NCI-H510A (cell line): ENCODE results near the gene NR6A1.

Experiments used
- DNase-seq: peaks from one replicate; lab custom pipeline; 2025; lab: John Stamatoyannopoulos, UW

NR6A1 gene

DNA sequence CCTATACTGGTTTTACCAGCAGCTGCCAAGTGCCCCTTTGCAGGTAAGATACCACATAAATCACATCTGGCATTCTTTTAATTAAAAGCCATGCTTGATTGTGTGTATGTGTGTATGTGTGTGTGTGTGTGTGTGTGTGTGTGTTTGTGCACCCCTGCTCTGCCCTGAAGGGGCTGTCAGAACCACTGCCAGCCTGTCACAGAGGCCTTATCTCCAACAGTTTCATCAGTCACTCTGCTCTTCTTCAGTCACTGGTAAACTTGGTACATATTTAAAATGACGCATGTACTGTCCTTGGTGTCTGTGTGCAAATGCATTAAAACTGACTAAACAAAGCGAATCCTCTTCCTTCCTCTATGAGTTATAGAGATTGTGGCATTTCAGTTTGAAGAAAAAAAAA is 244.9 kb downstream of the NR6A1 start:
- DNase-seq, result no peak

GRCh38 chr9:124522121-124523098 is 248.7 kb downstream of the NR6A1 start:
- DNase-seq, result no peak

- no peak for DNase-seq
These were observed 250.0 kb downstream of the NR6A1 start for GRCh38 chr9:124521142-124521541.

GRCh38 chr9:124520206-124520596 is 250.9 kb downstream of the NR6A1 start:
- no peak for DNase-seq

DNA sequence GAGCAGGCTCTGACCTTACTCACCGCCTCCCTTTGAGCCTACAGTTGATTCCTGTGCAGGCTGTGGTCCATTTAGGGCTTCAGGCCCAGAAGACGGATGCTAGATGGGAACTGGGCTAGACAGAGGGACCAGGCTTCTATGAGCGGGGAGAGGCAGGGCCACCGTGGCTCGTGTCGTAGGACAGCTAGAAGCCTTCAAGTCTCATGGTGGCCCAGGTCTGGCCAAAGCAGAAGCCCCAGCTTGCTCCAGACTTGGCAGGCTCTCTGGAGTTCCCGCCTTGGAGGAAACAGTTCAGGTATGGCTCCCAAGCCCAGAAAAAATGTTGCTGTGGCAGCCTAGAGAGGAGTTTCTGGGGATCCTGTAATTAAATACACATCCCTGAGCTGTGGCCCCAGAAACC is 253.0 kb downstream of the NR6A1 start:
- no peak for DNase-seq

- no peak for DNase-seq
These were observed 253.5 kb downstream of the NR6A1 start for GRCh38 chr9:124517600-124517999.

- no peak for DNase-seq
These were observed 256.2 kb downstream of the NR6A1 start for GRCh38 chr9:124514874-124515273.

GRCh38 chr9:124514125-124514524 is 257.0 kb downstream of the NR6A1 start:
- DNase-seq, result no peak

DNA sequence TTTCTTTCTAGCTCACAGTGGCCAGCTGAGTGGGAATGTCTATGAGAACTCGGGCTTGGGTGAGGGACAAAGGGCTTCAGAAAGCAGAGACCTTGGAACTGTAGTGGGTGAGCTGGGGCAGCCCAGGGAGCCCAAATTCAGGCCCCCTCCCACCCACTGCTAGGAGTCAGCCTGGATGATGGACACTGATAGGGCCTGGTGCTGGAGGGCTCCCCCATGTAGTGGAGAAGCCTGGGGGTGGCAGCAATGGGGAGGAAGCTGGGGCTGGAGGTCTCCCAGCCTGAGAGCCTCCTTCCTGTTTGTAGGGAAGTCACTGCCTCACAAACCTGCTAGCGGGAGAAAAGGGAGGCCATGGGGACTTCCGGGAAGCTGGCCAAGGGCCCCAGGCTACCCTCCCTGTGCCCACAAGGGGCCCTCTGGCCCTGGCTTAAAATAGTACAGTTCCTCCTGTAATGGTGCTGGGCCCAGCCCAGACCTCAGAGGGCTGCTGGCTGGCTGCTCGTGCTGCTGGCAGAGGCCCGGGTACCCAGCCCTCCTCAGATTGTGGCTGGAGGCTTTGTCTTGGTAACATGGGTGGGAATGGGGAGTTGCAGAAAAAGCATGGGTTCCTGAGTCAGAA is 257.6 kb downstream of the NR6A1 start:
- DNase-seq, result no peak

DNA sequence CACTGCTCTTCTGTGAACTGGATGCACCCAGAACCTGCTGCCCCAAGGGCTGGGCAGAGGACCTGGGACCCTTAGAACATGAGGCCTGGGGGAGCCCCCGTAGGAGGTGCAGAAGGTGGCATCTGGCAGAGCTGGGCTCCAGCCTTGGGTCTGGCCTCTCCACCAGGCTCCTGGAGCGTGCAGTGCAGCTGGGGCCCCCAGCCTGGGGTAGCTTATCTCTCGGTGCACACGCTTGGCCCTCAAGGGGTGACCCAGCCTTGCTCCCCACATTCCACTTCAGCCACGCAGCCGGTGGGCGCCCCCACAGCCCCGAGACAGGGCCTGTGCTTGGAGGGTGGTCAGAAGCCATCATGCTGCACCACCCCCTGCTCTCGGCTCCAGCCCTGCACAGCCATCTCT is 258.3 kb downstream of the NR6A1 start:
- DNase-seq, result no peak

- DNase-seq, result no peak
These were observed 259.0 kb downstream of the NR6A1 start for GRCh38 chr9:124511891-124512805.

- DNase-seq, result no peak
These were observed 259.7 kb downstream of the NR6A1 start for GRCh38 chr9:124511426-124511840.

DNA sequence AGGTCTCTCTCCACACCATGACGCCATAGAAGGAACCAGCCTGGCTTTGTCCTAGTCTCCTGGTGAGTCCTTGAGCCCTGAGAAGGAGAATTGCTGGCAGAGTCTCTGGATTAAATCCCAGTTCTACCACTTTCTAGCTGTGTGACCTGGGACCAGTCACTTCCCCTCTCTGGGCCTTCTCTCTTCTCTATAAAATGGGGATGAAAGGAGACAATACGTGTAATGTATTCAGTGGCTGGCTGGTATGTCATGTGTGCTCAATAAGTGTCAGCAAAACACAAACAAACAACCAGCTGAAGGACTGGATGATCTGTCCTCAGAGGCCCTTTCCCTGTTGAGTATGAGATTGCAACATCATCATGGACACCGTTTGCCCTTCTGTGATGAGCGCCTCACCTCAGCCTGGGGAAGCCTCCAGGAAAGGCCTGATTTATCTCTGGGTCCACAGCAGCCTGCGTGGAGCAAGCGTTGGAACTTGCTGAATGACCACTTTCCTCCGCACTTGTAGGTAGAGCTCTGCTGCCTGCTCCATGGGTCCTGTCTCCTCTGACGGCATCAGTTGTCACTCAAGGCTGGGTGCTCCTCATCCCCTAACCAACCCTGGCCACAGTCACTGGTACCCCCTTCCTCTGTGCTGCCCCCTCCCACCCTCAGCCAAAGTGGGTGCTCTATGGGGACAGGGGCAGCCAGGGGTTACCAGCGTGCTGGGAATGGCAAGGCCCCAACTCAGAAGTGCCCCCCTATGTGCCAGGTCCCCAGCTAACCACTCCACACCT is 260.3 kb downstream of the NR6A1 start:
- no peak for DNase-seq

- no peak for DNase-seq
These were observed 263.2 kb downstream of the NR6A1 start for GRCh38 chr9:124507880-124508423.

DNA sequence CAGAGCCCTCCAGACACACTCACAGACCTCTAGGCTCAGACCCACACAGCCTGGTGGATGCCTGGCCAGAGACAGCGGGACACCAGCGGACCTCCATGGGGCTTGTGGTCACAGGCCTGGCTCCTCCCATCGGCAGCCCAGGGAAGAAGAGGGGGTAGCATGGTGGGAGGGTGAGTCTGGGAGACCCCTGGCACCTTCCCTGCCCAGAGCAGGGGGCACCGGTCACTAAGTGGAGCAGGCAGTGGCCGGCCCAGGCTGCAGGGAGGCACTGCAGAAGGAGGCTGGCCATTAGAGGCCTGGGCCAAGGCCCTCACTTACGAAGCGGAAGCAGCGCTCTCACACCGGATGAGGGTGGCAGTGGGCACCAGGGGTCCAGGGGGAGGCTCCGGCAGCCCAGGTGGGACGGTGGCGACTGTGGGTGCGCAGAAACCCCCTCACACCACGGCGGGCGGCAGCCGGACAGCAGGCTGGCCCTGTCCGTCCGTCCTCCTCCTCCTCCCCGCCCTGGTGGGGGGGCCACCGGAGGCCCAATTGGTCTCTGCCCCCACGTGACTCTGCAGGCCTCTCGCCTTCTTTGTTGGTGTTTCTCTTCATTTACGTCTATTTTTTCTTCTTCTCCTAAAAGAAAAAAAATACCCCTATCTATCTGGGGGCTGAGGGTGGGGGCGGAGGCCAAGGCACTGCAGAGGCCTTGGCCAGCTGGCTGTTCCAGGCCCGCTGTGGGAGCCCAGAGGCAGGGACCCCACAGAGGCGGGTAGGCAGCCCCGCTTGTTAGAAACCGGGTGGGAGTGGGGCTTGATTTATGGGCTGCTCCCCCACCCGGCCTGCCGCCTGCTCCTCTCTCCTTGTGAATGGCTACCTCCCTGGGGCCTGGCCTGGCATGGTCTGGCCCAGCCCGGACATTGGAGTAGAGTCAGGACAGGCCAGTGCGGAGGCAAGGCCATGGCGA is 263.9 kb downstream of the NR6A1 start, which contains the start of gene NR5A1:
Gene NR5A1, minus strand, starts transcription at position 469 of the 949 bp plus-strand sequence. CDS start 4,004 bp downstream, outside the sequence.
- no peak for DNase-seq

DNA sequence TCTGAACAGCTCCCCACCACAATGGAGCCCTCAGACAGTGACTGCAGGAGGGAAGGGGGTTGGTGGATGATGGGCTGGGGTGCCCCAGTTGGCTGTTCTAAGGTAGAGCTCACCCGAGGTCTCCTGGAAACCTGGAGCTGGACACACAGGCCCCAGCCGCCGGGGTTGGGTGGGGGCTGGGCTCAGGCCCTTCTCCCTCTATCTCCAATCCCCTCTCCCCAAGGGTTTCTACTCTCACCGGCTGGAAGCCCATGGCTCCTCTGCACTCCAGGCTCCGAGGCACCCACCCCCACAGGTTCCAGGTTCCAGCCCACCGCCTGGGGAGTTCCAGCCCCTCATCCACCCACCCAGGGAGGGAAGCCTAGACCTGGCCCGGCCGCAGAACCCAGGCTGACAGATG is 264.7 kb downstream of the NR6A1 start:
- no peak for DNase-seq

GRCh38 chr9:124505901-124506346 is 265.2 kb downstream of the NR6A1 start:
- DNase-seq, result no peak

GRCh38 chr9:124505006-124505900 is 265.9 kb downstream of the NR6A1 start:
- DNase-seq, result no peak

GRCh38 chr9:124504530-124505005 is 266.5 kb downstream of the NR6A1 start:
- DNase-seq, result no peak
